NCI-H1930 (cell line): ENCODE measurements around the gene ZNF418.
A peak's percentile ranks its signal among the peaks of the same experiment; 100 is the strongest.
"Not testable (repeated sequence)": the region's sequence is repeated elsewhere in the genome, so short reads cannot be mapped to it uniquely, and the experiment has no call there.

Experiments
- DNase-seq, 2 experiments: peaks; one replicate each; lab custom pipeline; 2025; lab: John Stamatoyannopoulos, UW

The ZNF418 gene

GRCh38 chr19:57934820-57935665 lies at the start of gene ZNF418:
TSS of gene ZNF418 (minus strand) at chr19:57935402. CDS start at chr19:57933822, 1,580 bp downstream.
- DNase-seq, result peak; percentile 62 to 80

GRCh38 chr19:57978586-57979289 lies 43.5 kb upstream of the ZNF418 start:
- no peak for DNase-seq

- no peak for DNase-seq
These were observed 39.2 kb upstream of the ZNF418 start, which contains the start of gene C19orf18 for GRCh38 chr19:57974434-57974833. TSS of gene C19orf18 (minus strand) at chr19:57974534. CDS start at chr19:57974432, 102 bp downstream.

GRCh38 chr19:57964761-57965160 lies 29.6 kb upstream of the ZNF418 start:
- DNase-seq, result peak in 1 of 2 experiments; percentile 31

GRCh38 chr19:57961785-57962184 lies 26.6 kb upstream of the ZNF418 start:
- DNase-seq, result no peak

GRCh38 chr19:57954996-57955395 lies 19.8 kb upstream of the ZNF418 start:
- no peak for DNase-seq

- DNase-seq, result no peak
These were observed 14.5 kb upstream of the ZNF418 start for GRCh38 chr19:57949702-57950101.

- no peak for DNase-seq
These were observed 14.1 kb upstream of the ZNF418 start for GRCh38 chr19:57949296-57949695.

GRCh38 chr19:57947419-57948134 lies 12.4 kb upstream of the ZNF418 start, which contains the start of gene ZNF256:
TSS of gene ZNF256 (minus strand) at chr19:57947706. CDS start at chr19:57947474, 232 bp downstream.
- peak; percentile 98 to 100 for DNase-seq

GRCh38 chr19:57947088-57947418 lies 11.9 kb upstream of the ZNF418 start:
- no peak for DNase-seq

GRCh38 chr19:57946316-57946715 lies 11.1 kb upstream of the ZNF418 start:
- no peak for DNase-seq

GRCh38 chr19:57941593-57941992 lies 6.4 kb upstream of the ZNF418 start:
- no peak for DNase-seq

- DNase-seq, result no peak
These were observed 529 bp upstream of the ZNF418 start for GRCh38 chr19:57935731-57936130.

- no peak for DNase-seq
These were observed 7.6 kb downstream of the ZNF418 start for GRCh38 chr19:57927587-57927986.

- DNase-seq, result peak; percentile 97 to 98
These were observed 18.8 kb downstream of the ZNF418 start, which contains the start of gene ZNF417 for GRCh38 chr19:57916168-57916995. TSS of gene ZNF417 (minus strand) at chr19:57916592. CDS start at chr19:57916411, 181 bp downstream.

- no peak for DNase-seq
These were observed 20.7 kb downstream of the ZNF418 start for GRCh38 chr19:57914531-57914930.

GRCh38 chr19:57907394-57907793 lies 27.8 kb downstream of the ZNF418 start:
- DNase-seq, result no peak

- DNase-seq, result no peak
These were observed 29.9 kb downstream of the ZNF418 start for GRCh38 chr19:57905258-57905657.

GRCh38 chr19:57903618-57904184 lies 31.5 kb downstream of the ZNF418 start:
- DNase-seq, result no peak

- DNase-seq, result no peak
These were observed 34.9 kb downstream of the ZNF418 start for GRCh38 chr19:57900311-57900710.

GRCh38 chr19:57890706-57891105 lies 44.5 kb downstream of the ZNF418 start:
- not testable (repeated sequence) for DNase-seq
